Measurements from ENCODE around the gene DCUN1D4.

Gene DCUN1D4

GRCh38 chr4:51958199-51958968, 115.4 kb downstream of the DCUN1D4 start (continued):
- TF ChIP-seq PATZ1 (CRISPR knock-in tag; IDR thresholded peaks at IDR 0.05; ENCODE audit: borderline replicate concordance): no peak
- TF ChIP-seq ZNF8 (CRISPR knock-in tag; IDR thresholded peaks at IDR 0.05): no peak
- TF ChIP-seq ARNTL (CRISPR knock-in tag; IDR thresholded peaks at IDR 0.05; ENCODE audit: borderline replicate concordance, low read depth): no peak
- TF ChIP-seq TOX (CRISPR knock-in tag; IDR thresholded peaks at IDR 0.05; ENCODE audit: borderline replicate concordance): no peak
- no peak for TF ChIP-seq BACH2 (CRISPR knock-in tag; IDR thresholded peaks at IDR 0.05; ENCODE audit: borderline replicate concordance)

GRCh38 chr4:51960486-51960885, 117.5 kb downstream of the DCUN1D4 start:
- ATAC-seq: no peak

GRCh38 chr4:51963841-51964517, 121.0 kb downstream of the DCUN1D4 start:
- no peak for TF ChIP-seq ZFP30 (CRISPR knock-in tag; IDR thresholded peaks at IDR 0.05)
- no peak for TF ChIP-seq TCF4 (CRISPR knock-in tag; IDR thresholded peaks at IDR 0.05; ENCODE audit: borderline replicate concordance)
- no peak for TF ChIP-seq ZFP3 (CRISPR knock-in tag; IDR thresholded peaks at IDR 0.05)
- TF ChIP-seq RARB (CRISPR knock-in tag; IDR thresholded peaks at IDR 0.05): no peak
- TF ChIP-seq ESRRG (CRISPR knock-in tag; IDR thresholded peaks at IDR 0.05): no peak
- no peak for TF ChIP-seq BACH2 (CRISPR knock-in tag; IDR thresholded peaks at IDR 0.05; ENCODE audit: borderline replicate concordance)
- TF ChIP-seq PPARA (CRISPR knock-in tag; IDR thresholded peaks at IDR 0.05; ENCODE audit: borderline replicate concordance): no peak
- no peak for TF ChIP-seq OSR1 (CRISPR knock-in tag; IDR thresholded peaks at IDR 0.05)
- TF ChIP-seq TSHZ2 (CRISPR knock-in tag; IDR thresholded peaks at IDR 0.05): no peak
- no peak for TF ChIP-seq ZNF565 (CRISPR knock-in tag; conservative IDR thresholded peaks at IDR 0.05; ENCODE audit: low read depth)
- TF ChIP-seq POU6F1 (CRISPR knock-in tag; IDR thresholded peaks at IDR 0.05; ENCODE audit: borderline replicate concordance, low read depth): no peak
- no peak for TF ChIP-seq CREB5 (CRISPR knock-in tag; IDR thresholded peaks at IDR 0.05; ENCODE audit: low read depth)
- TF ChIP-seq ARNTL (CRISPR knock-in tag; IDR thresholded peaks at IDR 0.05; ENCODE audit: borderline replicate concordance, low read depth): no peak
- TF ChIP-seq CSDC2 (CRISPR knock-in tag; IDR thresholded peaks at IDR 0.05): no peak
- no peak for TF ChIP-seq ISL1 (CRISPR knock-in tag; IDR thresholded peaks at IDR 0.05)
- TF ChIP-seq ZNF70 (CRISPR knock-in tag; IDR thresholded peaks at IDR 0.05): no peak
- no peak for TF ChIP-seq CSRNP3 (CRISPR knock-in tag; IDR thresholded peaks at IDR 0.05)
- no peak for TF ChIP-seq GLIS3 (CRISPR knock-in tag; IDR thresholded peaks at IDR 0.05)
- TF ChIP-seq ZNF8 (CRISPR knock-in tag; IDR thresholded peaks at IDR 0.05): no peak
- no peak for TF ChIP-seq SNAI2 (CRISPR knock-in tag; IDR thresholded peaks at IDR 0.05)
- ATAC-seq: no peak

More at GRCh38 chr4:51960486-51960885, 117.5 kb downstream of the DCUN1D4 start:
- TF ChIP-seq TCF4 (CRISPR knock-in tag; IDR thresholded peaks at IDR 0.05; ENCODE audit: borderline replicate concordance) (no peak), POU6F1 (CRISPR knock-in tag; IDR thresholded peaks at IDR 0.05; ENCODE audit: borderline replicate concordance, low read depth) (no peak), ZNF70 (CRISPR knock-in tag; IDR thresholded peaks at IDR 0.05) (no peak), ZNF565 (CRISPR knock-in tag; conservative IDR thresholded peaks at IDR 0.05; ENCODE audit: low read depth) (no peak), CSDC2 (CRISPR knock-in tag; IDR thresholded peaks at IDR 0.05) (no peak), GLIS3 (CRISPR knock-in tag; IDR thresholded peaks at IDR 0.05) (no peak), RARB (CRISPR knock-in tag; IDR thresholded peaks at IDR 0.05) (no peak), TOX (CRISPR knock-in tag; IDR thresholded peaks at IDR 0.05; ENCODE audit: borderline replicate concordance) (no peak), ZC3H10 (CRISPR knock-in tag; IDR thresholded peaks at IDR 0.05) (no peak)
